Measurements from ENCODE around the gene STIL.
"Not testable (repeated sequence)": the region's sequence is repeated elsewhere in the genome, so short reads cannot be mapped to it uniquely, and the experiment has no call there.

STIL gene

GRCh38 chr1:47317841-47318240 is 3.9 kb upstream of the STIL start:
- DNase-seq, result no peak

- DNase-seq, result no peak
These were observed 4.5 kb downstream of the STIL start for GRCh38 chr1:47309427-47309826.

- DNase-seq, result no peak
These were observed 11.5 kb downstream of the STIL start for GRCh38 chr1:47302472-47302871.

- no peak for DNase-seq
These were observed 15.8 kb downstream of the STIL start for GRCh38 chr1:47298025-47298699.

- no peak for DNase-seq
These were observed 18.4 kb downstream of the STIL start for GRCh38 chr1:47295579-47295978.

GRCh38 chr1:47294863-47295262 is 19.1 kb downstream of the STIL start:
- DNase-seq, result not testable (repeated sequence)

- not testable (repeated sequence) for DNase-seq
These were observed 25.8 kb downstream of the STIL start for GRCh38 chr1:47288116-47288515.

DNA sequence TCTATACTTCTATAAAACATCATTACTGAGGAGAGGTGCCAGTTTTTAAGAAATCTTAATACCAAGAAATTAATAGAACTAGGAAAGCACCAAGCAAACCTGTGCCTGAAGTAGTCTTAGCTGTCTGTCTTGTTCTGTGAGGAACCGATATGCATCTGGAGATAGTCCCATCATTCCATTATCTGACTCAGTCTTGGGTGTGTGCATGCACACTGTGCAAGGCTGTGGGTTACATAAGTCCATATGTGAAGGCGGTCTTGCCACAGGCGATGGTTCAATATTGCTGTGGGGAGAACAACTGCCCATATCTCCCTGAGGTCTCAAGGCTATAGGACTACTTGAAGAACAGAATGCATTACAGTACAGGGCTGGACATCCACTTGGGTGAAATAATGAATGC is 33.8 kb downstream of the STIL start:
- DNase-seq, result no peak

DNA sequence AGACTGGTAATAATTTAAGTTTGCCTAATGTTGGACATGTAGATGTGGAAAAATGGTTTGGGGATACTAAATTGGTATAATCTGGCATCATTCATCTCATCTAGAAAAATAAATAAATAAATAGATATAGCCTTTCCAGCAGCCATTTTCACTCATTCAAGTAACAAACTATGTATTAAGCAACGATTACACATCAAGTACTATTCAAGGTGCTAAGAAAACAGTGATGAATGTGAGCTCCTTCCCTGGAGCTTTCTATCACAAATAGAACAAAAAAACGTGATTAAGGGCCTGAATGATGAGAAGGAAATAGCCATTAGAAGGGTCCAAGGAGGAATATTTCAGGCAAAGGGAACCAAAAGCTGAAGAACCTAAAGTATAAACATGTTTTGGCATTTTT is 37.1 kb downstream of the STIL start:
- no peak for DNase-seq

DNA sequence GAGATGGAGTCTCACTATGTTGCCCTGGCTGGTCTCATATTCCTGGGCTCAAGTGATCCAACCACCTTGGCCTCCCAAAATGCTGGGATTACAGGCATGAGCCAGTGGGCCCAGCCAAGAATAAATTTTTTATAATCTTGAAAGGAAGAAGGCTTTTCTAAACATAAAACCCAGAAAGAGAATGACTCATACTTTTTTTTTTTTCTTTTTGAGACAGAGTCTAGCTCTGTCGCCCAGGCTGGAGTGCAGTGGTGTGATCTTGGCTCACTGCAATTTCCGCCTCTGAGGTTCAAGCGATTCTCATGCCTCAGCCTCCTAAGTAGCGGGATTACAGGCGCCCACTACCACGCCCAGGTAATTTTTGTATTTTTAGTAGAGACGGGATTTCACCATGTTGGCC is 38.1 kb downstream of the STIL start:
- DNase-seq, result not testable (repeated sequence)

- DNase-seq, result not testable (repeated sequence)
These were observed 48.4 kb downstream of the STIL start for GRCh38 chr1:47265529-47265928.

GRCh38 chr1:47262787-47263413 is 51.0 kb downstream of the STIL start:
- no peak for DNase-seq

GRCh38 chr1:47257224-47257623 is 56.7 kb downstream of the STIL start:
- no peak for DNase-seq

DNA sequence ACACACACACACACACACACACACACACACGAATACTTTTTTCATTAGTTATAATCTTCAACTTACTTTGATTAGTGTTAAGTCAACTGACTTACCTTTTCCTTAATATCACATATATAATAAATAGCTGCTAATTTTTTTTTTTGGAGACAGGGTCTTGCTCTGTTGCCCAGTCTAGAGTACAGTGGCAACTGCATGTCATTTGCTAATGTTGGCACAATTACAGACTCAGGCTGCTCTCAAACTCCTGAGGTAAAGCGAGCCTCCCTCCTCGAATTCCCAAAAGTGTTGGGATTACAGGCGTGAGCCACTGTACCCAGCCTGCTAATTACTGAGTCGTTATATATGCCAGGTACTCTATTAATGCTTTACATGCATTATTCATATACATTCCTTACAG is 61.2 kb downstream of the STIL start:
- DNase-seq, result no peak

DNA sequence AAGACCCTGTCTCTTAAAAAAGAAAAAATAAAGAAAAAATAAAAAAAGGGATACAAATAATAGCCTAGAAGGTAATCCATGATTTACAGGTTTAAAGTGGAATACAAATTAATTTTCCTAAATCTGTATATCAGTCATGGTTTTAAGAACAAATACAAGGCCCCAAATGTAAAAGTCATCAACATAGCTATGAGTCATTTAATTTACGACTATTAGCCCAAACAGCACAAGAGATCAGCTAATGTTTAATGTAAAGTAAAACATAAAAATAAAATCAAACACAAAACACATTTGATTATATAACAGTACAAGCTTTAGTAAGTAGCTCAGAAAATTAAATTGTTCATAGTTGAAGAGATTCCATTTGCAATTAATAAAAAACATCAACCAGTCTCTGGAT is 61.6 kb downstream of the STIL start:
- DNase-seq, result no peak

- no peak for DNase-seq
These were observed 64.2 kb downstream of the STIL start for GRCh38 chr1:47249755-47250154.

DNA sequence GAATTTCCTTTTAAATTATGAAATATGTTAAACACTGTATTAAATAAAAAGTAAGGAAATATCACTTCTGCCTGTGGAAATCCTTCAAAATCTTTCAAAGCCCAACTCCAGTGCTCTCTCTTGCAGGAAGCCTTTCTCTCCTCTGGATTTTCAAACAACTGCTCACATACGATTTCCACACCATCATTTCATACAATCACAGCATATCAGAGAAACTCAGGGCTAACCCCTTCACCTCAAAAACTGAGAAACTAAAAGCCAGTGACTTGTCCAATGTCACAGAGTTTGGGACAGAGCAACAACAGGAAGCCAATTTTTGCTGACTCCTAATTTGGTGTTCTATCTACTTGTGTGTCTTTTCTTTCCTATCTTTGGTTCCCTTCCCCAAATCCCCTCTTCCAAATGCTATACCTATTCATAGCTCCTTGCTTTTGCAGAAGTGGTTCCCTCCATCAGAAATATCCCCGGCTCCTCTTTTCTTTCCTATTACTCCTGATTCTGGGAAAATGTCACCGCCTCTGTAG is 69.5 kb downstream of the STIL start:
- no peak for DNase-seq

DNA sequence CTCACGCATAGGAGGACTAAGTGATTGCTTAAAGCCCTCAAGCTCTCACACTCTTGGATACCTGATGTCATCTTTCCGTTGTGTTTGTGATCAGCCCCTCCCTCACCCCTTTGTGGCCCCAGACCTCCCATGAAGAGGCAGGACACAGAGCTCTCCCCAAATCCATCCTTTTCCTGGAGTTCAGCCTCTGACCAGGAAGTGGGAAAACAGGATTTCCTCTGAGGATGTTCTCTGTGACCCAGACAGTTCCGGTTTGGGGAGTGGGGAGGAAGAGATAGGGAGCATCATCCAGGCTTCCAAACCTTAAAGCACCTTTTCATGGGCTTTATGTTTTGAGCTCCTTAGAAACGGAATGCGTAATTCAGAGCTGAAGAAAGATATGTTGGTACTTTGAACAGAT is 70.0 kb downstream of the STIL start:
- DNase-seq, result no peak

DNA sequence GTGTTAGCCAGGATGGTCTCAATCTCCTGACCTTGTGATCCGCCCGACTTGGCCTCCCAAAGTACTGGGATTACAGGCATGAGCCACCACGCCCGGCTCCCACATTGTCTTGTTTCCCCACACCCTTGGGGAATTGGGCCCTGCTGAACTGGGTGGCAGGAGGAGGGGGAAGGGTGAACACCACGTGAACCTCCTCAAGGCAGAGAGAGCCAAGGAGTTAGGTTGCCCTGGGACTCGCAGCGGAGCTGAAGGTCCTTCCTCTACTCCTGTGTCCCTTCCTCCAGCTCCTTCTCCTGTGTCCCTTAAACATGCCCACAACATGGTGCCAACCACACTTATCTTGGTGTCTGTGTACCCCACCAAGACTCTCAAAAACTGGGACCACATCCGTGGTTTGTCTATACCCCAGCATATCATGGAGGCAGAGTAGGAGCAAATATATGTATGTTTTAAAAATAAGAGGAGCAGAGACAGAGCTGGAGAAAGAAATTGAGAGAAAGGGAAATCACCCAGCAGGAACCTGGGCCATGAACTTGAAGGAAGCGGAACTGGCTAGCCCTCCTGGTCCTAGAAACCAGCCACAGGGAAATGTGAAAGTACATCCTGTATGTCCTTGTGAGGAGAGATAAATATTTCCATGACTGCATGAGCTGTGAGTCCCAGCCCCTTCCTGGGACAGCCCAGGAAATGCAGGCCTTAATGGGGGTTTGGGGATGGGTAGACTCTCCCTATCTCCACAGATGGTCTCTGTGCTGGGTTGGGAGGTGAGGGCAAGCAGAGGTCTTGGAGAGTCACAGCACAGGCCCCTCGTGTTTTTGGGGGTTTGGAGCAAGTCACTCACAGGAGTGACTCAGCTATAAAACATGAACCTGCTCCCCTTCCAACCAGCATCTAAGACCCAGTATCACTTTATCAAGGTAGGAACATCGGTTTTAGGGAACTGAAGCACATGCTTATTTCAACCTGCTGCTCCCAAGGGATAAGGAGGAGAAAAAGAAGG is 72.5 kb downstream of the STIL start:
- DNase-seq, result no peak

GRCh38 chr1:47238935-47239592 is 74.9 kb downstream of the STIL start:
- no peak for DNase-seq

GRCh38 chr1:47235806-47236205 is 78.1 kb downstream of the STIL start:
- DNase-seq, result no peak

- no peak for DNase-seq
These were observed 78.7 kb downstream of the STIL start for GRCh38 chr1:47235241-47235681.

- DNase-seq, result no peak
These were observed 80.8 kb downstream of the STIL start for GRCh38 chr1:47233186-47233585.

Measured in NCI-H1930 (cell line).